Measurements from ENCODE around the gene OR7G1.

Gene OR7G1

GRCh38 chr19:9115307-9115813 lies at the start of gene OR7G1:
Gene OR7G1, minus strand, starts transcription at chr19:9115763. Its CDS starts 0 bp downstream, at chr19:9115763.
- in situ Hi-C loops (cut with MboI; ENCODE audit: low sequenced_read_pairs), result no loop called here

- in situ Hi-C loops (cut with MboI; ENCODE audit: low sequenced_read_pairs), result no loop called here
Observed at GRCh38 chr19:9165261-9165660, 49.7 kb upstream of the OR7G1 start.

GRCh38 chr19:9161427-9161826 lies 45.9 kb upstream of the OR7G1 start:
- in situ Hi-C loops (cut with MboI; ENCODE audit: low sequenced_read_pairs), result no loop called here

- in situ Hi-C loops (cut with MboI; ENCODE audit: low sequenced_read_pairs), result no loop called here
Observed at GRCh38 chr19:9159891-9160290, 44.3 kb upstream of the OR7G1 start.

- in situ Hi-C loops (cut with MboI; ENCODE audit: low sequenced_read_pairs), result no loop called here
Observed at GRCh38 chr19:9156304-9156703, 40.7 kb upstream of the OR7G1 start.

- in situ Hi-C loops (cut with MboI; ENCODE audit: low sequenced_read_pairs), result no loop called here
Observed at GRCh38 chr19:9155591-9155990, 40.0 kb upstream of the OR7G1 start.

GRCh38 chr19:9151367-9151766 lies 35.8 kb upstream of the OR7G1 start:
- in situ Hi-C loops (cut with MboI; ENCODE audit: low sequenced_read_pairs), result no loop called here

- in situ Hi-C loops (cut with MboI; ENCODE audit: low sequenced_read_pairs), result no loop called here
Observed at GRCh38 chr19:9150650-9151049, 35.1 kb upstream of the OR7G1 start.

GRCh38 chr19:9149997-9150396 lies 34.4 kb upstream of the OR7G1 start:
- in situ Hi-C loops (cut with MboI; ENCODE audit: low sequenced_read_pairs), result no loop called here

- in situ Hi-C loops (cut with MboI; ENCODE audit: low sequenced_read_pairs), result no loop called here
Observed at GRCh38 chr19:9148697-9149096, 33.1 kb upstream of the OR7G1 start.

GRCh38 chr19:9146882-9147281 lies 31.3 kb upstream of the OR7G1 start:
- in situ Hi-C loops (cut with MboI; ENCODE audit: low sequenced_read_pairs), result no loop called here

- in situ Hi-C loops (cut with MboI; ENCODE audit: low sequenced_read_pairs), result no loop called here
Observed at GRCh38 chr19:9144920-9145319, 29.4 kb upstream of the OR7G1 start.

- in situ Hi-C loops (cut with MboI; ENCODE audit: low sequenced_read_pairs), result no loop called here
Observed at GRCh38 chr19:9140159-9140874, 24.8 kb upstream of the OR7G1 start, which contains the start of gene ZNF317. Gene ZNF317, plus strand, starts transcription at chr19:9140397. Its CDS starts 15,620 bp downstream, at chr19:9156017.

- in situ Hi-C loops (cut with MboI; ENCODE audit: low sequenced_read_pairs), result no loop called here
Observed at GRCh38 chr19:9139609-9140158, 24.1 kb upstream of the OR7G1 start.

- in situ Hi-C loops (cut with MboI; ENCODE audit: low sequenced_read_pairs), result no loop called here
Observed at GRCh38 chr19:9132422-9132821, 16.9 kb upstream of the OR7G1 start.

GRCh38 chr19:9130965-9131364 lies 15.4 kb upstream of the OR7G1 start:
- in situ Hi-C loops (cut with MboI; ENCODE audit: low sequenced_read_pairs), result no loop called here

- in situ Hi-C loops (cut with MboI; ENCODE audit: low sequenced_read_pairs), result no loop called here
Observed at GRCh38 chr19:9128171-9128570, 12.6 kb upstream of the OR7G1 start.

GRCh38 chr19:9126900-9127405 lies 11.4 kb upstream of the OR7G1 start, which contains the start of gene OR7G3:
Gene OR7G3, minus strand, starts transcription at chr19:9126950. Its CDS starts 0 bp downstream, at chr19:9126950.
- in situ Hi-C loops (cut with MboI; ENCODE audit: low sequenced_read_pairs), result no loop called here

- in situ Hi-C loops (cut with MboI; ENCODE audit: low sequenced_read_pairs), result no loop called here
Observed at GRCh38 chr19:9116547-9116946, 984 bp upstream of the OR7G1 start.

- in situ Hi-C loops (cut with MboI; ENCODE audit: low sequenced_read_pairs), result no loop called here
Observed at GRCh38 chr19:9109959-9110358, 5.6 kb downstream of the OR7G1 start.

- in situ Hi-C loops (cut with MboI; ENCODE audit: low sequenced_read_pairs), result no loop called here
Observed at GRCh38 chr19:9107375-9107774, 8.2 kb downstream of the OR7G1 start, which contains the start of gene OR7G2. Gene OR7G2, minus strand, starts transcription at chr19:9107475. Its CDS starts 4,232 bp downstream, at chr19:9103243.

GRCh38 chr19:9086761-9087160 lies 28.8 kb downstream of the OR7G1 start, which contains the start of gene OR1M1:
Gene OR1M1, plus strand, starts transcription at chr19:9087061. Its CDS starts 6,184 bp downstream, at chr19:9093245.
- in situ Hi-C loops (cut with MboI; ENCODE audit: low sequenced_read_pairs), result no loop called here
